IPS-15b (cell line): ENCODE results near the gene ACACB.

Experiments
- H3K27me3 ChIP-seq: one replicate; pipeline ENCODE4 v1.6.1; 2013; ENCODE audit warnings: low read length; ENCODE audit not compliant: control insufficient read depth, insufficient read depth
- H3K36me3 ChIP-seq: one replicate; pipeline ENCODE4 v1.6.1; 2013; ENCODE audit warnings: low read length; ENCODE audit not compliant: control insufficient read depth, insufficient read depth
- H3K4me1 ChIP-seq: one replicate; pipeline ENCODE4 v1.6.1; 2013; ENCODE audit warnings: mild to moderate bottlenecking, low read length; ENCODE audit not compliant: control insufficient read depth, insufficient read depth
- H3K4me3 ChIP-seq: one replicate; pipeline ENCODE4 v1.5.1; 2013; ENCODE audit warnings: low read depth, low read length
- H3K9ac ChIP-seq: one replicate; pipeline ENCODE4 v1.6.1; 2013; ENCODE audit warnings: low read depth, mild to moderate bottlenecking, low read length
- H3K9me3 ChIP-seq: one replicate; pipeline ENCODE4 v1.6.1; 2013; ENCODE audit warnings: mild to moderate bottlenecking, low read length; ENCODE audit not compliant: control insufficient read depth, insufficient read depth

ACACB gene

GRCh38 chr12:109186993-109187653, 70.7 kb downstream of the ACACB start:
- H3K9me3 ChIP-seq, result no peaks in the 10 kb centered on the region
- no peak overlapping the region for H3K9ac ChIP-seq
- no peak overlapping the region for H3K4me3 ChIP-seq
- H3K36me3 ChIP-seq, result peaks cover 2% of the 10 kb centered on the region
- H3K4me1 ChIP-seq, result no peaks in the 10 kb centered on the region
- no peaks in the 10 kb centered on the region for H3K27me3 ChIP-seq

- Histone ChIP-seq H3K4me3 (no peak overlapping the region), H3K9ac (no peak overlapping the region), H3K4me1 (no peaks in the 10 kb centered on the region), H3K36me3 (peaks cover 2% of the 10 kb centered on the region), H3K27me3 (no peaks in the 10 kb centered on the region), H3K9me3 (no peaks in the 10 kb centered on the region)
These were observed 71.8 kb downstream of the ACACB start for GRCh38 chr12:109188108-109188712.

GRCh38 chr12:109189291-109189690, 72.9 kb downstream of the ACACB start:
- Histone ChIP-seq H3K36me3 (peaks cover 2% of the 10 kb centered on the region), H3K4me1 (no peaks in the 10 kb centered on the region), H3K27me3 (no peaks in the 10 kb centered on the region), H3K9me3 (no peaks in the 10 kb centered on the region), H3K4me3 (no peak overlapping the region), H3K9ac (no peak overlapping the region)

- H3K9ac ChIP-seq, result no peak overlapping the region
- H3K27me3 ChIP-seq, result no peaks in the 10 kb centered on the region
- no peaks in the 10 kb centered on the region for H3K9me3 ChIP-seq
- H3K36me3 ChIP-seq, result peaks cover 2% of the 10 kb centered on the region
- no peaks in the 10 kb centered on the region for H3K4me1 ChIP-seq
- H3K4me3 ChIP-seq, result no peak overlapping the region
These were observed 75.3 kb downstream of the ACACB start for GRCh38 chr12:109191621-109192250.

- H3K9ac ChIP-seq, result no peak overlapping the region
- H3K4me1 ChIP-seq, result no peaks in the 10 kb centered on the region
- H3K4me3 ChIP-seq, result no peak overlapping the region
- no peaks in the 10 kb centered on the region for H3K9me3 ChIP-seq
- H3K36me3 ChIP-seq, result peaks cover 2% of the 10 kb centered on the region
- no peaks in the 10 kb centered on the region for H3K27me3 ChIP-seq
These were observed 76.0 kb downstream of the ACACB start for GRCh38 chr12:109192358-109192757.

- H3K4me3 ChIP-seq, result no peak overlapping the region
- H3K9me3 ChIP-seq, result no peaks in the 10 kb centered on the region
- no peaks in the 10 kb centered on the region for H3K4me1 ChIP-seq
- H3K9ac ChIP-seq, result no peak overlapping the region
- H3K27me3 ChIP-seq, result no peaks in the 10 kb centered on the region
- peaks cover 2% of the 10 kb centered on the region for H3K36me3 ChIP-seq
These were observed 77.5 kb downstream of the ACACB start for GRCh38 chr12:109193896-109194295.

- Histone ChIP-seq H3K9me3 (no peaks in the 10 kb centered on the region), H3K9ac (no peak overlapping the region), H3K4me3 (no peak overlapping the region), H3K27me3 (no peaks in the 10 kb centered on the region), H3K36me3 (peaks cover 2% of the 10 kb centered on the region), H3K4me1 (no peaks in the 10 kb centered on the region)
These were observed 79.9 kb downstream of the ACACB start for GRCh38 chr12:109196332-109196731.

- H3K9me3 ChIP-seq, result no peaks in the 10 kb centered on the region
- no peak overlapping the region for H3K4me3 ChIP-seq
- H3K9ac ChIP-seq, result no peak overlapping the region
- H3K4me1 ChIP-seq, result no peaks in the 10 kb centered on the region
- peaks cover 4% of the 10 kb centered on the region for H3K36me3 ChIP-seq
- no peaks in the 10 kb centered on the region for H3K27me3 ChIP-seq
These were observed 80.9 kb downstream of the ACACB start for GRCh38 chr12:109197327-109197726.

- Histone ChIP-seq H3K9me3 (no peaks in the 10 kb centered on the region), H3K36me3 (peaks cover 4% of the 10 kb centered on the region), H3K4me3 (no peak overlapping the region), H3K27me3 (no peaks in the 10 kb centered on the region), H3K4me1 (no peaks in the 10 kb centered on the region), H3K9ac (no peak overlapping the region)
These were observed 82.9 kb downstream of the ACACB start for GRCh38 chr12:109199324-109199723.

GRCh38 chr12:109200825-109201495, 84.6 kb downstream of the ACACB start:
- H3K9ac ChIP-seq, result no peak overlapping the region
- H3K4me3 ChIP-seq, result no peak overlapping the region
- H3K9me3 ChIP-seq, result no peaks in the 10 kb centered on the region
- peaks cover 4% of the 10 kb centered on the region for H3K36me3 ChIP-seq
- H3K4me1 ChIP-seq, result no peaks in the 10 kb centered on the region
- no peaks in the 10 kb centered on the region for H3K27me3 ChIP-seq

- H3K9ac ChIP-seq, result no peak overlapping the region
- H3K4me3 ChIP-seq, result no peak overlapping the region
- no peaks in the 10 kb centered on the region for H3K9me3 ChIP-seq
- H3K36me3 ChIP-seq, result peaks cover 3% of the 10 kb centered on the region
- H3K4me1 ChIP-seq, result no peaks in the 10 kb centered on the region
- H3K27me3 ChIP-seq, result no peaks in the 10 kb centered on the region
These were observed 85.1 kb downstream of the ACACB start for GRCh38 chr12:109201496-109201885.
